GM12801 (cell line): ENCODE measurements around the gene PARD3.

Source experiments
- TF ChIP-seq, protein P1 (sequence below): IDR thresholded peaks from one replicate; pipeline ENCODE4 v1.5.1; 2011; ENCODE audit warnings: control low read depth; ENCODE audit not compliant: insufficient read length; ENCODE audit errors: extremely low read depth

The PARD3 gene

DNA sequence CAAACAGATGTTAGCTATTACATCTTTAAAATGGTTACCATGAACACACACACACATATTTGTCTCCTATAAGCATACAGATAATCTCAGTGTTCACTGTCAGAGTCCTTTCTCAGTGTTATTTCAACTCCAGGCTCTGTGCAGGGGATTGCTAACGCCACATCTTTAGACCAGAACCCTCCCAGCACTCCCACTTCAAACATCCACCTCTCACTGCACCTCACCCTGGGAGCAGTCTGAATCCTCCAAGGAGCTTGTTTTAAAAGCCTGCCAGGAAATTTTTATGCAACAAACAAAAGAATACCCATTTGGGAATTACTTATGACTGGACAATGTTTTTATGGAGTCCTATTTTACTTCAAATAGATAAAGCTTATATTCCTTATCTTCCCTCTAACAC, 107.4 kb downstream of the PARD3 start:
- TF ChIP-seq, protein P1, sequence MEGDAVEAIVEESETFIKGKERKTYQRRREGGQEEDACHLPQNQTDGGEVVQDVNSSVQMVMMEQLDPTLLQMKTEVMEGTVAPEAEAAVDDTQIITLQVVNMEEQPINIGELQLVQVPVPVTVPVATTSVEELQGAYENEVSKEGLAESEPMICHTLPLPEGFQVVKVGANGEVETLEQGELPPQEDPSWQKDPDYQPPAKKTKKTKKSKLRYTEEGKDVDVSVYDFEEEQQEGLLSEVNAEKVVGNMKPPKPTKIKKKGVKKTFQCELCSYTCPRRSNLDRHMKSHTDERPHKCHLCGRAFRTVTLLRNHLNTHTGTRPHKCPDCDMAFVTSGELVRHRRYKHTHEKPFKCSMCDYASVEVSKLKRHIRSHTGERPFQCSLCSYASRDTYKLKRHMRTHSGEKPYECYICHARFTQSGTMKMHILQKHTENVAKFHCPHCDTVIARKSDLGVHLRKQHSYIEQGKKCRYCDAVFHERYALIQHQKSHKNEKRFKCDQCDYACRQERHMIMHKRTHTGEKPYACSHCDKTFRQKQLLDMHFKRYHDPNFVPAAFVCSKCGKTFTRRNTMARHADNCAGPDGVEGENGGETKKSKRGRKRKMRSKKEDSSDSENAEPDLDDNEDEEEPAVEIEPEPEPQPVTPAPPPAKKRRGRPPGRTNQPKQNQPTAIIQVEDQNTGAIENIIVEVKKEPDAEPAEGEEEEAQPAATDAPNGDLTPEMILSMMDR = no peak

DNA sequence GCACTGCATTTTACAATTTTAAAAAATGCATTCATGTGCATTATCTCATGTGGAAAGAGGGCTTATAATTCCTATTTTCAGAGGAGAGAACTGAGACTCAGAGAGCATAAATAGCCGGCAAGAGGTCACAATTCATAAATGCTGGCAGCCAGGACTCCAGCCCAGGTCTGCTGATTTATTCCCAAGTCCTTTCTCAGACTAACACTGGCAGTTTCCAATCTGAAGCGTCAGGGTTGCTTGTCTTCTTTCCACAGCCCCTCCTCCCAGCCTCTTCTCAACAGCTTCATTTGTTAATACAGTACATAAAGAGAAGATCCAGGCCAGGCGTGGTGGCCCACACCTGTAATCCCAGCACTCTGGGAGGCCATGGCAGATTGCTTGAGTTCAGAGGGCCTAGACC, 108.9 kb downstream of the PARD3 start:
- TF ChIP-seq, protein P1 = no peak

DNA sequence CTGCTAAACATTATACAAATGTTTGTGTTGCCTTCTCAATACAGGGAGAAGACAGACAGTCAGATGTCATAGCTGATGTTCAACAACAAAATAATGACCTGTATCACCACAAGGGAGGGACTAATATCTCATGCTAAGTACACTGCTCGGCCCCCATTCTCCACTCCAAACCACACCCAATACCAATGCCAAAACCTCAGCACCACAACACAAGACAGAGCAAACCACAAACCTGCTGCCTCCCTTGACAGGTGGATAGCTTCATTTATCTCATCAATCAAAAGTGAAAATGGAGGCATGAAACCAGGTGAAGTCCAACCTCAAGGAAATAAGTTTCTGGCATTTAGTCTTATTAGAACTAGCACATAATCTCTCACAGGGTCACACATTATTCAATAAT, 109.5 kb downstream of the PARD3 start:
- TF ChIP-seq, protein P1 = no peak

DNA sequence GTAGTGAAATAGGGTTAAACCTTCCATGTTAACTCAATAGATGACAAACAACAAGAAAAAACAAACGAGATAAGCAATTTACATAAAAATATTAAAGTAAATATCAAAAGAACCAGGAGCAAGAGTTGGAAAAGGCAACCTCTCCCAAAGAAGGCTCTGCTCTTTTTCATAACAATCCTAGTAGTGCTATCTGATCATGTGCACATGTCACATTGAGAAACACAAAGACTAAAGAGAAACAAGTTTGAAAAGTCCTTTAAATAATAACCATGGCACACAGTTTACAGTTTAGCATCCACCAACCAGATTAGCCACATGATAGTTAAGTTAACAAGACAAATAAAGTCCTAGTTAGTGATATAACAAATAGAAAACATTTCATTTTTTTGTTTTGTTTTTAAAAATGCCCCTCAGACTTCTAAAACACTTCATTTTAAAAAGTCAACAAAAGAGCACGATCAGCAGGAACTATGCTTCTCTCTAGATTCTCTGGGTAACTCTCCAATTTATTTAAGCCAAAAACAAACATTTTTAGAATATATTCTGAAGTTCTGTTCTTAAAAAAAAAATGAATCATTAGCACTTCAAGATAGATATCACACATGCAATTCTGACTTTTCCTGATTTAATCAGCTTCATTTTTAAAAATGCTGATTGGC, 110.4 kb downstream of the PARD3 start:
- TF ChIP-seq, protein P1 = no peak

DNA sequence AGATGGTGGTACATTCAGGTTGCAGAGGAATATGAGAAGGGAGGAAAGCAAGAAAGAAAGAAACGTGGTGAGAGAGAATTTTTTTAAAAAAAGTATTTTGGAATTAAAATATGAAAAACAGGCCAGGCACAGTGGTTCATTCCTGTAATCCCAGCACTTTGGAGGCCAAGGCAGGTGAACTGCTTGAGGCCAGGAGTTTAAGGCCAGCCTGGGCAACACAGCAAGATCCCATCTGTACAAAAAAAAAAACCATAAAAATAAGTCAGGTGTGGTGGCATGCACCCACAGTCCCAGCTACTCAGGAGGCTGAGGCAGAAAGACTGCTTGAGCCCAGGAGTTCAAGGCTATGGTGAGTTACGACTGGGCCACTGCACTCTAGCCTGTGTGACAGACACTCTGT, 112.1 kb downstream of the PARD3 start:
- TF ChIP-seq, protein P1 = no peak

DNA sequence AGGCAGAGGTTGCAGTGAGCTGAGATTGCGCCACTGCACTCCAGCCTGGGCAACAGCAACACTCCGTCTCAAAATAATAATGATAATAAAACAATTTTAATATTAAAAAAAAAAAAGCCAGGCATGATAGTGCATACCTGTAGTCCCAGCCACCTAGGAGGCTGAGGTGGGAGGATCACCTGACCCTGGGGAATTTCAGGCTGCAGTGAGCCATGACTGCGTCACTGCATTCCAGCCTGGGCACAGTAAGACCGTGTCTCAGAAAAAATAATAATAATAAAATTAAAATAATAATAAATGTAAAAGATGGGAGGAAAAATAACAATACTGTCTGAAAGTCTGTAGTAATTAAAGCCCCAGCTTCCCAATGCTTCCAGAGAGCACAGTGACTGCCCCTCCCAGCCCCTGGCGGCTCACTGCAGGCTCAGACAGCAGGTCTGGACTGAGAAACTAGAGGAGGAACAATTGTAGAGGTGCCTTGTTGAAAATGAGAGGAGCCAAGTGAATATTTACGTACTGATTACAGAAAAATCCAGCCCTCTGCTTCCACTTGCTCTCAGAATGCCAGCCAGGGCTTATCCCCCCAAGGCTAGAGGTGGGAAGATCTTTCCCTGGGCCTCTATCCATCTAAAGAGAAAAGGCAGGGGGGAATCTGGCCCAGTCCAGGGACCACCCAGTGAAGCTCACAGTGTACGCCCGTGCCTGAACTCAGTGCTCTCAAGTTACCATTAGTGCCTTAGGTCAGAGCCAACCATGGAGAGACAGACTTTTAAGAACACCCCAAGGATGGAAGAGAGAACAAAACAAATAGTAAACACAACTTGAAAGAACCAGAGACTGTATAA, 112.8 kb downstream of the PARD3 start:
- TF ChIP-seq, protein P1 = no peak

DNA sequence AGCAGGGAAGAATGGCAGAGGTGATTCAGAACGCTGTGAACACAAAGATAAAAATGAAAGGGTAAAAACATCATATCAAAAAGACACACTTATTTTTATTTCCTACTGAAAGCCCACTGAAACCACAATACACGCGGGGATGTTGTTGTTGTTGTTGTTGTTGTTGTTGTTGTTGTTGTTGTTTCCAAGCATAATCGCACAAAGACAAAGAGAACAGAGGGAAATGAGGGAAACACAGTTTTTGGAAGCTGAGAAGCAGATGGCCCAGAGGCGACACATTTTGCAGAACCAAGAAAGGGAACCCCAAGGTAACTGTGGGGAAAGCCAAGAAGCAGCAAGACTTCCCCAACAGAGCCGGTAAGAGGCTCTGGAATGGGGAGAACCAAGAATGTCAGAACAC, 113.9 kb downstream of the PARD3 start:
- TF ChIP-seq, protein P1 = no peak
